ENCODE data around the gene CACNA2D1.

- TF ChIP-seq POLR2A (IDR thresholded peaks at IDR 0.05) (no peak), CTCF (IDR thresholded peaks at IDR 0.05) (no peak)
These were observed 14.2 kb downstream of the CACNA2D1 start for GRCh38 chr7:82429408-82429807.
